H1 (cell line): ENCODE results near the gene ZNF689. TPM values are rescaled to one million over a fixed set of nuclear protein-coding genes. Genes with fewer than 3 reads are reported as not detected.

Experiments
- CHD7 ChIP-seq: fragments of 300-600 bp; sonication (generic); IDR thresholded peaks from 2 replicates; pipeline ENCODE4 v1.7.1; 2012; ENCODE audit warnings: low read length, moderate library complexity, mild to moderate bottlenecking, inconsistent platforms; ENCODE audit not compliant: insufficient replicate concordance
- EZH2 ChIP-seq: fragments of 200-600 bp; sonication (generic); IDR thresholded peaks from 2 replicates; pipeline ENCODE4 v1.7.1; 2012; ENCODE audit warnings: low read depth, mild to moderate bottlenecking, moderate library complexity, low read length, inconsistent platforms; ENCODE audit not compliant: severe bottlenecking
- FOSL1 ChIP-seq: IDR thresholded peaks from 2 replicates; pipeline ENCODE4 v1.6.1; 2011; ENCODE audit warnings: mild to moderate bottlenecking, low read depth, low read length, moderate library complexity; ENCODE audit not compliant: insufficient read depth
- RAD21 ChIP-seq, 2 experiments: IDR thresholded peaks in 1 of 2; conservative IDR thresholded peaks in 1 of 2; 2 replicates each; pipeline ENCODE4 v1.6.1; 2011; ENCODE audit warnings: low read depth in 2 of 2, low read length in 2 of 2, improper control_type of control experiment in 1 of 2, inconsistent platforms in 1 of 2, mild to moderate bottlenecking in 1 of 2, moderate library complexity in 1 of 2
- RBBP5 ChIP-seq: IDR thresholded peaks from 2 replicates; pipeline ENCODE4 v1.7.1; 2012; ENCODE audit warnings: low read depth, mild to moderate bottlenecking, inconsistent platforms, low read length, moderate library complexity, borderline replicate concordance
- TEAD4 ChIP-seq: IDR thresholded peaks from 2 replicates; pipeline ENCODE4 v1.6.1; 2012; ENCODE audit warnings: low read depth, low read length, inconsistent platforms, mixed read lengths
- ZNF274 ChIP-seq: IDR thresholded peaks from 2 replicates; pipeline ENCODE4 v1.7.0; 2012; ENCODE audit warnings: low read length, borderline replicate concordance; ENCODE audit errors: extremely low read depth
- polyA plus RNA-seq, 7 experiments: library from polyadenylated mRNA; depleted of rRNA in 3 of 7; stranded (reverse) in 5 of 7; unstranded in 2 of 7; fragments of >200 nt in 5 of 7; fragments of 200-250 nt in 2 of 7; gene quantifications; 1 replicate in 5 of 7; 2 replicates in 1 of 7; 4 replicates in 1 of 7; pipeline versions ENCODE4 v1.2.1 to v1.2.3, GENCODE V29; 2011 to 2013; ENCODE audit warnings: missing spikeins in 2 of 7, mixed read lengths in 2 of 7
- total RNA-seq: library from RNA; stranded (reverse); fragmentation: NEBNext Ultra II Directional; extraction: Animal tissue kit (Norgen Biotek cat#: 25700); gene quantifications from 2 replicates; pipeline ENCODE4 v1.2.1, GENCODE V29; 2021

Gene ZNF689
- total and polyA plus RNA-seq, 2 of the 8 experiments (the other 6 are each of a cell fraction or from before 2014, with no cell fraction given) = 14.3 to 15.3 TPM

- TF ChIP-seq FOSL1 = no peak
- no peak for TF ChIP-seq EZH2
- peak; percentile 6 to 20; a peak in 3 of 4 replicates for TF ChIP-seq RAD21 (IDR thresholded peaks at IDR 0.05 in 1 of 2, conservative IDR thresholded peaks at IDR 0.05 in 1 of 2; ENCODE audit: low read depth in 2 of 2, low read length in 2 of 2)
- TF ChIP-seq ZNF274 = no peak
- TF ChIP-seq RBBP5 = no peak
- no peak for TF ChIP-seq CHD7
- TF ChIP-seq TEAD4 = no peak
Measured at GRCh38 chr16:30585400-30586191, 24.6 kb downstream of the ZNF689 start, which contains the start of gene ZNF785 (continued).
